GM23338 (cell line): ENCODE data around the gene SLC15A1. TPM values are rescaled to one million over a fixed set of nuclear protein-coding genes. Genes with fewer than 3 reads are reported as not detected.

Experiments used
- ATAC-seq: fragments of 200-7000 bp; cut with Tn5 transposase; 3 replicates; pipeline ENCODE4 v1.9.1; 2020
- DNase-seq: peaks from one replicate; pipeline ENCODE4 v3.0.0-alpha.2; 2015; ENCODE audit warnings: low spot score
- H2AFZ ChIP-seq: fragments of 200-600 bp; sonication (generic); 2 replicates; pipeline ENCODE4 v1.8.0; 2016; ENCODE audit warnings: antibody characterized with exemption, mild to moderate bottlenecking, moderate library complexity
- H3F3A ChIP-seq: fragments of 200-600 bp; sonication (generic); replicated peaks from 2 replicates; pipeline ENCODE4 v1.8.0; 2017; ENCODE audit warnings: antibody characterized with exemption, mixed run types, low read depth
- H3K27ac ChIP-seq: fragments of 200-600 bp; sonication (generic); 2 replicates; pipeline ENCODE4 v1.6.1; 2016; ENCODE audit warnings: low read depth
- H3K27me3 ChIP-seq: fragments of 200-600 bp; sonication (generic); 2 replicates; pipeline ENCODE4 v1.8.0; 2016; ENCODE audit warnings: mild to moderate bottlenecking, mixed run types, moderate library complexity; ENCODE audit not compliant: insufficient read depth
- H3K36me3 ChIP-seq: fragments of 200-600 bp; sonication (generic); 2 replicates; pipeline ENCODE4 v1.8.0; 2016; ENCODE audit warnings: mild to moderate bottlenecking; ENCODE audit not compliant: insufficient read depth
- H3K4me1 ChIP-seq: fragments of 200-600 bp; sonication (generic); 2 replicates; pipeline ENCODE4 v1.8.0; 2016; ENCODE audit warnings: mild to moderate bottlenecking, moderate library complexity; ENCODE audit not compliant: insufficient read depth
- H3K4me2 ChIP-seq: fragments of 200-600 bp; sonication (generic); 2 replicates; pipeline ENCODE4 v1.7.1; 2017; ENCODE audit warnings: mixed run types
- H3K4me3 ChIP-seq: fragments of 200-600 bp; sonication (generic); 2 replicates; pipeline ENCODE4 v1.6.1; 2016; ENCODE audit warnings: mixed run types
- H3K79me2 ChIP-seq: fragments of 200-600 bp; sonication (generic); replicated peaks from 2 replicates; pipeline ENCODE4 v1.8.0; 2017; ENCODE audit warnings: mild to moderate bottlenecking; ENCODE audit not compliant: insufficient read depth
- H3K9me2 ChIP-seq: fragments of 200-600 bp; sonication (generic); 2 replicates; pipeline ENCODE4 v1.8.0; 2017; ENCODE audit not compliant: insufficient read depth
- H4K20me1 ChIP-seq: fragments of 200-600 bp; sonication (generic); replicated peaks from 2 replicates; pipeline ENCODE4 v1.8.0; 2017; ENCODE audit warnings: mild to moderate bottlenecking; ENCODE audit not compliant: insufficient read depth
- H3K27ac Mint-ChIP-seq: 2 replicates; pipeline ENCODE4 v1.8.0; 2020; ENCODE audit warnings: inconsistent platforms, mild to moderate bottlenecking, moderate library complexity, mixed read lengths
- H3K27me3 Mint-ChIP-seq: 3 replicates; pipeline ENCODE4 v1.8.0; 2022; ENCODE audit warnings: low read depth, mild to moderate bottlenecking, moderate library complexity, mixed read lengths, inconsistent platforms; ENCODE audit not compliant: insufficient read depth, poor library complexity
- H3K36me3 Mint-ChIP-seq: 3 replicates; pipeline ENCODE4 v1.8.0; 2021; ENCODE audit warnings: low read depth, mild to moderate bottlenecking, inconsistent platforms, moderate library complexity, mixed read lengths
- H3K4me1 Mint-ChIP-seq: 3 replicates; pipeline ENCODE4 v1.8.0; 2020; ENCODE audit warnings: mild to moderate bottlenecking, inconsistent platforms, mixed read lengths
- H3K4me3 Mint-ChIP-seq: 3 replicates; pipeline ENCODE4 v1.8.0; 2021; ENCODE audit warnings: moderate library complexity, mild to moderate bottlenecking, inconsistent platforms, mixed read lengths
- H3K9me3 Mint-ChIP-seq: 3 replicates; pipeline ENCODE4 v1.8.0; 2020; ENCODE audit warnings: moderate library complexity, mild to moderate bottlenecking, inconsistent platforms, mixed read lengths
- CREB1 ChIP-seq: fragments of 250-450 bp; sonication (Bioruptor Pico); IDR thresholded peaks from 2 replicates; pipeline ENCODE4 v1.5.0; 2020; ENCODE audit warnings: low read depth, mild to moderate bottlenecking, moderate library complexity
- CTCF ChIP-seq, 2 experiments: fragments of 200-600 bp in 1 of 2; sonication (generic) in 1 of 2; conservative IDR thresholded peaks; 2 replicates each; pipeline versions ENCODE4 v1.5.1 to v1.6.1; 2016 to 2017; ENCODE audit warnings: antibody characterized with exemption in 2 of 2, low read depth in 2 of 2, mild to moderate bottlenecking in 2 of 2, moderate library complexity in 1 of 2
- ETS1 ChIP-seq: IDR thresholded peaks from 2 replicates; pipeline ENCODE4 v1.6.1; 2016; ENCODE audit warnings: antibody characterized with exemption
- EZH2 ChIP-seq: fragments of 200-600 bp; sonication (generic); IDR thresholded peaks from one replicate; pipeline ENCODE4 v1.8.0; 2017; ENCODE audit warnings: antibody characterized with exemption, mild to moderate bottlenecking, low read depth; ENCODE audit not compliant: unreplicated experiment
- EZH2phosphoT487 ChIP-seq: fragments of 200-600 bp; sonication (generic); IDR thresholded peaks from one replicate; pipeline ENCODE4 v1.8.1; 2018; ENCODE audit warnings: antibody characterized with exemption; ENCODE audit not compliant: unreplicated experiment
- JUNB ChIP-seq: IDR thresholded peaks from one replicate; pipeline ENCODE4 v1.6.1; 2016; ENCODE audit warnings: antibody characterized with exemption; ENCODE audit not compliant: unreplicated experiment
- NANOG ChIP-seq: IDR thresholded peaks from 2 replicates; pipeline ENCODE4 v1.6.1; 2016; ENCODE audit warnings: antibody characterized with exemption, borderline replicate concordance
- POLR2AphosphoS5 ChIP-seq: IDR thresholded peaks from 2 replicates; pipeline ENCODE4 v1.6.1; 2016; ENCODE audit warnings: antibody characterized with exemption, low read depth
- REST ChIP-seq: IDR thresholded peaks from one replicate; pipeline ENCODE4 v1.6.1; 2018; ENCODE audit warnings: antibody characterized with exemption; ENCODE audit not compliant: unreplicated experiment
- STAT1 ChIP-seq: IDR thresholded peaks from one replicate; pipeline ENCODE4 v1.6.1; 2016; ENCODE audit warnings: antibody characterized with exemption; ENCODE audit not compliant: unreplicated experiment
- ZNF331 ChIP-seq: fragments of 250-450 bp; sonication (Bioruptor Pico); IDR thresholded peaks from 2 replicates; pipeline ENCODE4 v1.5.0; 2020; ENCODE audit warnings: low read depth, mild to moderate bottlenecking, moderate library complexity
- polyA plus RNA-seq: library from polyadenylated mRNA; unstranded; fragments of >200 nt; fragmentation: Nextera tagmentation; extraction: Ambion mirVana; gene quantifications from 2 replicates; pipeline ENCODE4 v1.2.1, GENCODE V29; 2016
- total RNA-seq: library from RNA; depleted of rRNA; stranded (reverse); fragments of >200 nt; shearing (Covaris generic); gene quantifications from 2 replicates; pipeline ENCODE4 v1.2.3, GENCODE V29; 2014

SLC15A1 gene
- total and polyA plus RNA-seq, 2 experiments from 2014 or later, result 1.6 to 3.0 TPM

- Histone ChIP-seq H3F3A (no peaks in the 10 kb centered on the region), H3K4me1 (no peaks in the 10 kb centered on the region), H3K27ac (no peak overlapping the region), H3K27me3 (no peaks in the 10 kb centered on the region), H3K9me2 (peaks cover 15% of the 10 kb centered on the region), H2AFZ (0 out of 2 replicates have a peak overlapping the region, but pooled peaks have one; percentile 56), H3K4me2 (no peak overlapping the region), H3K4me3 (no peak overlapping the region), H4K20me1 (no peaks in the 10 kb centered on the region), H3K79me2 (no peaks in the 10 kb centered on the region), H3K36me3 (no peaks in the 10 kb centered on the region)
- DNase-seq, result no peak
- no peak overlapping the region for H3K4me3 Mint-ChIP-seq
- ATAC-seq, result no peak
- peaks cover 3% of the 10 kb centered on the region; the same call in 2 of the 3 replicates for H3K4me1 Mint-ChIP-seq
- no peaks in the 10 kb centered on the region; the same call in 2 of the 3 replicates for H3K9me3 Mint-ChIP-seq
- peaks cover 3% of the 10 kb centered on the region; the same call in 1 of the 3 replicates for H3K36me3 Mint-ChIP-seq
- TF ChIP-seq POLR2AphosphoS5, result no peak
- TF ChIP-seq EZH2phosphoT487, result no peak
- no peak for TF ChIP-seq CTCF (conservative IDR thresholded peaks at IDR 0.05; ENCODE audit: low read depth in 2 of 2)
- TF ChIP-seq JUNB, result no peak
- TF ChIP-seq EZH2, result no peak
- TF ChIP-seq NANOG, result no peak
- TF ChIP-seq STAT1, result no peak
- no peak for TF ChIP-seq ZNF331 (CRISPR knock-in tag)
- no peak for TF ChIP-seq REST
- peaks cover 16% of the 10 kb centered on the region for H3K27me3 Mint-ChIP-seq
- no peak overlapping the region for H3K27ac Mint-ChIP-seq
Observed at GRCh38 chr13:98786023-98786422, 33.6 kb upstream of the SLC15A1 start.

- Histone ChIP-seq H3K4me2 (no peak overlapping the region), H3F3A (no peaks in the 10 kb centered on the region), H3K79me2 (no peaks in the 10 kb centered on the region), H3K9me2 (peaks cover 18% of the 10 kb centered on the region), H3K36me3 (no peaks in the 10 kb centered on the region), H3K27me3 (no peaks in the 10 kb centered on the region), H4K20me1 (no peaks in the 10 kb centered on the region), H3K4me1 (no peaks in the 10 kb centered on the region), H3K27ac (no peak overlapping the region), H3K4me3 (no peak overlapping the region), H2AFZ (no peak overlapping the region)
- Mint-ChIP-seq H3K4me3 (no peak overlapping the region), H3K36me3 (peaks cover 3% of the 10 kb centered on the region; the same call in 1 of the 3 replicates), H3K9me3 (no peaks in the 10 kb centered on the region; the same call in 2 of the 3 replicates), H3K4me1 (peaks cover 3% of the 10 kb centered on the region; the same call in 2 of the 3 replicates), H3K27ac (no peak overlapping the region), H3K27me3 (peaks cover 16% of the 10 kb centered on the region)
- no peak for DNase-seq
- no peak for ATAC-seq
- TF ChIP-seq CTCF (conservative IDR thresholded peaks at IDR 0.05; ENCODE audit: low read depth in 2 of 2) (no peak), EZH2phosphoT487 (no peak), CREB1 (CRISPR knock-in tag) (no peak), JUNB (no peak), EZH2 (no peak), ZNF331 (CRISPR knock-in tag) (no peak), REST (no peak), ETS1 (no peak)
Observed at GRCh38 chr13:98785405-98785804, 32.9 kb upstream of the SLC15A1 start.
